Measurements from ENCODE around the gene OR10S1. TPM values are rescaled to one million over a fixed set of nuclear protein-coding genes. Genes with fewer than 3 reads are reported as not detected.
"Not testable (repeated sequence)": the region's sequence is repeated elsewhere in the genome, so short reads cannot be mapped to it uniquely, and the experiment has no call there.

Gene OR10S1
- total and polyA plus RNA-seq, 2 donors (not counting 3 experiments of a cell fraction or from before 2014, with no cell fraction given) = not detected

DNA sequence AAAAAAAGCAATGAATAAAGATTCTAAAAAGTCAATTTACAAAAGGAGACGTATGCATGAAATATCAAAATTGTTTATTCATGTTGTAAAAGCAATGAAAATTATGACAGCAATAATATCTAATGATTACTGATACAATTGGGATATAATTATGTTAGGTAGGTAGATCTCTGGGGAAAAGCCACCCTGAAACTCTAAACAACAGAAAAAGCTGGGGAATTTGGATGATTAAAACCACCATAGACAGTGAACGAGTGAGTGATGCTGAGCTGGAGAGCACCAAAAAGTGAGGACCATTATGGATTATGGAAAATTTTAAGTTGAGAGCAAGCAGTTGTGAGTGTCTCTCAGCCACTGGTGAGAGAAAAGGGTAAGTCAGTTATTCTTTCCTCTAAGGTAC lies 48.9 kb upstream of the OR10S1 start, which contains the start of gene OR10G8:
Gene OR10G8, plus strand, starts transcription at position 301 of the 400 bp plus-strand sequence. CDS start 2,825 bp downstream, outside the sequence.
- H3K36me3 ChIP-seq (ENCODE audit: control insufficient read depth in 2 of 2, extremely low read depth in 1 of 2, insufficient read depth in 2 of 2, low read length in 2 of 2) = no peaks in the 10 kb centered on the region
- H2AFZ ChIP-seq (ENCODE audit: low read depth, low read length) = no peak within 1 kb of the TSS
- ChIA-PET CTCF (no interaction called here), POLR2A (no interaction called here)
- no peak for DNase-seq (ENCODE audit: low read depth, low spot score)
- no peaks in the 10 kb centered on the region for H3K9me1 ChIP-seq (replicated peaks; ENCODE audit: control insufficient read depth, extremely low read depth, insufficient read depth, low read length)
- no peaks in the 10 kb centered on the region for H3K9me3 ChIP-seq (replicated peaks; ENCODE audit: control insufficient read depth, insufficient read depth, low read length)
- H3K27me3 ChIP-seq (ENCODE audit: control insufficient read depth in 2 of 2, insufficient read depth in 2 of 2, low read length in 2 of 2) = no peaks in the 10 kb centered on the region
- no peak within 1 kb of the TSS for H3K4me2 ChIP-seq (ENCODE audit: insufficient read depth, low read length)
- H3K79me2 ChIP-seq (ENCODE audit: control insufficient read depth, insufficient read depth, low read length) = no peaks in the 10 kb centered on the region
- no TSS peak for BruUV-seq (replicated peaks)
- no peak within 1 kb of the TSS for H3K27ac ChIP-seq (ENCODE audit: insufficient read depth, low read depth, low read length)
- TF ChIP-seq, protein P1, sequence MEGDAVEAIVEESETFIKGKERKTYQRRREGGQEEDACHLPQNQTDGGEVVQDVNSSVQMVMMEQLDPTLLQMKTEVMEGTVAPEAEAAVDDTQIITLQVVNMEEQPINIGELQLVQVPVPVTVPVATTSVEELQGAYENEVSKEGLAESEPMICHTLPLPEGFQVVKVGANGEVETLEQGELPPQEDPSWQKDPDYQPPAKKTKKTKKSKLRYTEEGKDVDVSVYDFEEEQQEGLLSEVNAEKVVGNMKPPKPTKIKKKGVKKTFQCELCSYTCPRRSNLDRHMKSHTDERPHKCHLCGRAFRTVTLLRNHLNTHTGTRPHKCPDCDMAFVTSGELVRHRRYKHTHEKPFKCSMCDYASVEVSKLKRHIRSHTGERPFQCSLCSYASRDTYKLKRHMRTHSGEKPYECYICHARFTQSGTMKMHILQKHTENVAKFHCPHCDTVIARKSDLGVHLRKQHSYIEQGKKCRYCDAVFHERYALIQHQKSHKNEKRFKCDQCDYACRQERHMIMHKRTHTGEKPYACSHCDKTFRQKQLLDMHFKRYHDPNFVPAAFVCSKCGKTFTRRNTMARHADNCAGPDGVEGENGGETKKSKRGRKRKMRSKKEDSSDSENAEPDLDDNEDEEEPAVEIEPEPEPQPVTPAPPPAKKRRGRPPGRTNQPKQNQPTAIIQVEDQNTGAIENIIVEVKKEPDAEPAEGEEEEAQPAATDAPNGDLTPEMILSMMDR (IDR thresholded peaks at IDR 0.05; ENCODE audit: extremely low read depth in 1 of 2, insufficient read depth in 1 of 2, low read depth in 1 of 2, low read length in 2 of 2) = no peak
- no peak for TF ChIP-seq MAX (IDR thresholded peaks at IDR 0.05; ENCODE audit: insufficient read depth, insufficient read length)
- TF ChIP-seq POLR2AphosphoS5 (IDR thresholded peaks at IDR 0.05; ENCODE audit: insufficient read depth, low read depth, low read length) = no peak
- TF ChIP-seq EZH2 (IDR thresholded peaks at IDR 0.05; ENCODE audit: borderline replicate concordance, low read depth, low read length, severe bottlenecking) = no peak
- no peak for TF ChIP-seq FOS (IDR thresholded peaks at IDR 0.05; ENCODE audit: borderline replicate concordance, insufficient read depth, low read length)
- TF ChIP-seq JUN (IDR thresholded peaks at IDR 0.05; ENCODE audit: borderline replicate concordance, insufficient read depth, insufficient read length, low read depth) = no peak
- TF ChIP-seq MYC (IDR thresholded peaks at IDR 0.05; ENCODE audit: low read depth, low read length) = no peak
- TF ChIP-seq GATA2 (IDR thresholded peaks at IDR 0.05; ENCODE audit: insufficient read depth, insufficient read length, low read depth, low read length) = no peak
- no peak for TF ChIP-seq POLR2A (IDR thresholded peaks at IDR 0.05; ENCODE audit: low read depth, low read length)
- no peaks in the 10 kb centered on the region for H3K4me1 ChIP-seq (ENCODE audit: control insufficient read depth, extremely low read depth, insufficient read depth, low read length)
- no peaks in the 10 kb centered on the region for H4K20me1 ChIP-seq (replicated peaks; ENCODE audit: control insufficient read depth, extremely low read depth, insufficient read depth, low read length)
- FAIRE-seq = no peak
- H3K9ac ChIP-seq (replicated peaks; ENCODE audit: extremely low read depth, insufficient read depth, low read length) = no peak within 1 kb of the TSS
- no peak within 1 kb of the TSS for H3K4me3 ChIP-seq (replicated peaks in 1 of 3; ENCODE audit: insufficient read depth in 1 of 3, low read depth in 1 of 3, low read length in 3 of 3)
- dilution Hi-C loops (cut with MboI; ENCODE audit: extremely low pct_ligation_motif_present, low sequenced_read_pairs) (no loop called here), intact Hi-C loops (cut with micrococcal nuclease) (no loop called here)

DNA sequence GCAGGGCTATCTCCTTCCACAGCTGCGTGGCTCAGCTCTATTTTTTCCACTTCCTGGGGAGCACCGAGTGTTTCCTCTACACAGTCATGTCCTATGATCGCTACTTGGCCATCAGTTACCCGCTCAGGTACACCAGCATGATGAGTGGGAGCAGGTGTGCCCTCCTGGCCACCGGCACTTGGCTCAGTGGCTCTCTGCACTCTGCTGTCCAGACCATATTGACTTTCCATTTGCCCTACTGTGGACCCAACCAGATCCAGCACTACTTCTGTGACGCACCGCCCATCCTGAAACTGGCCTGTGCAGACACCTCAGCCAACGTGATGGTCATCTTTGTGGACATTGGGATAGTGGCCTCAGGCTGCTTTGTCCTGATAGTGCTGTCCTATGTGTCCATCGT lies 38.3 kb upstream of the OR10S1 start:
- H3K9me1 ChIP-seq (replicated peaks; ENCODE audit: control insufficient read depth, extremely low read depth, insufficient read depth, low read length); H3K4me3 ChIP-seq (replicated peaks in 1 of 3; ENCODE audit: insufficient read depth in 1 of 3, low read depth in 1 of 3, low read length in 3 of 3); CTCF ChIA-PET; FAIRE-seq; H3K27me3 ChIP-seq (ENCODE audit: control insufficient read depth in 2 of 2, insufficient read depth in 2 of 2, low read length in 2 of 2); DNase-seq (ENCODE audit: low read depth, low spot score); H3K9me3 ChIP-seq (replicated peaks; ENCODE audit: control insufficient read depth, insufficient read depth, low read length); H3K79me2 ChIP-seq (ENCODE audit: control insufficient read depth, insufficient read depth, low read length); H3K4me2 ChIP-seq (ENCODE audit: insufficient read depth, low read length); dilution Hi-C loops (cut with MboI; ENCODE audit: extremely low pct_ligation_motif_present, low sequenced_read_pairs); H3K27ac ChIP-seq (ENCODE audit: insufficient read depth, low read depth, low read length); H4K20me1 ChIP-seq (replicated peaks; ENCODE audit: control insufficient read depth, extremely low read depth, insufficient read depth, low read length); H3K4me1 ChIP-seq (ENCODE audit: control insufficient read depth, extremely low read depth, insufficient read depth, low read length); H3K9ac ChIP-seq (replicated peaks; ENCODE audit: extremely low read depth, insufficient read depth, low read length); BruUV-seq (replicated peaks); POLR2A ChIA-PET; intact Hi-C loops (cut with micrococcal nuclease); H2AFZ ChIP-seq (ENCODE audit: low read depth, low read length); H3K36me3 ChIP-seq (ENCODE audit: control insufficient read depth in 2 of 2, extremely low read depth in 1 of 2, insufficient read depth in 2 of 2, low read length in 2 of 2): not testable (repeated sequence)
